Psoas muscle (tissue), 8 donors: Measurements from ENCODE around the gene ERBB2. TPM values are rescaled to one million over a fixed set of nuclear protein-coding genes. Genes with fewer than 3 reads are reported as not detected.

Experiments
- ATAC-seq, 4 donors: fragments of 200-7000 bp; cut with Tn5 transposase; one replicate each; pipeline ENCODE4 v1.9.1; 2020; ENCODE audit warnings: moderate library complexity in 3 of 4, mild to moderate bottlenecking in 2 of 4
- DNase-seq, 2 donors: peaks; one replicate each; pipeline ENCODE4 v3.0.0-alpha.2; 2020
- H3K27ac ChIP-seq: fragments of 200-600 bp; one replicate; pipeline ENCODE4 v1.8.0; 2022
- H3K27me3 ChIP-seq, 3 donors: fragments of 200-600 bp in 1 of 3; one replicate each; pipeline versions ENCODE4 v1.6.1 to v1.8.0; 2013 to 2022; ENCODE audit warnings: low read length in 2 of 3, mild to moderate bottlenecking in 2 of 3, moderate library complexity in 1 of 3; ENCODE audit not compliant: insufficient read depth in 3 of 3
- H3K36me3 ChIP-seq, 2 donors: fragments of 200-600 bp in 1 of 2; one replicate each; pipeline versions ENCODE4 v1.6.1 to v1.8.0; 2013 to 2022; ENCODE audit warnings: low read depth in 1 of 2, mild to moderate bottlenecking in 1 of 2, moderate library complexity in 1 of 2; ENCODE audit not compliant: insufficient read depth in 1 of 2
- H3K4me1 ChIP-seq: fragments of 200-600 bp; one replicate; pipeline ENCODE4 v1.8.0; 2022
- H3K4me3 ChIP-seq: fragments of 200-600 bp; one replicate; pipeline ENCODE4 v1.8.0; 2022; ENCODE audit warnings: mild to moderate bottlenecking
- H3K9me3 ChIP-seq: fragments of 200-600 bp; one replicate; pipeline ENCODE4 v1.8.0; 2022
- WGBS, 3 donors: extraction: QIAGEN DNeasy Blood & Tissue Kit; methylation state at CpG; one replicate each; pipeline versions ENCODE4 v1.1.6 to v1.1.7; 2013; 5-methylcytosine and 5-hydroxymethylcytosine counted together
- intact Hi-C, 2 donors: fragments of 100-400 bp; cut with DNase I; formaldehyde crosslinking; loops; one replicate each; pipeline versions ENCODE4 v1.11.0 to v1.14.2; 2022
- polyA plus RNA-seq, 3 donors: library from polyadenylated mRNA; stranded (reverse); fragments of 200-250 nt; gene quantifications; one replicate each; pipeline ENCODE4 v1.2.3, GENCODE V29; 2013
- total RNA-seq, 4 donors: library from RNA; stranded (reverse); fragmentation: NEBNext Ultra II Directional in 2 of 4; extraction: Animal tissue kit (Norgen Biotek cat#: 25700) in 2 of 4; gene quantifications; one replicate each; pipeline versions ENCODE4 v1.2.1 to v1.2.4, GENCODE V29; 2021 to 2023
- TF ChIP-seq, protein P1 (sequence below): fragments of 200-600 bp; IDR thresholded peaks from one replicate; pipeline ENCODE4 v1.8.0; 2022; ENCODE audit warnings: antibody characterized with exemption
- donor health status: healthy with polysubstance abuse.
- donor health status: DM: no; HTN: no; CAD: no; lungs with moderate emphysema.
- donor health status: Bipolar disorder and iron deficiency.
- donor health status: healthy.
- donor health status: DM: yes; HTN: yes; CAD: no.
- donor health status: DM: no; HTN: no; CAD: no.
- donor health status: DM: no; HTN: no; CAD: no.
- donor health status: DM: yes; HTN: yes; CAD: no.

Gene ERBB2
- total and polyA plus RNA-seq, 7 donors: 4.0 to 24.9 (median 20.4) TPM

DNA sequence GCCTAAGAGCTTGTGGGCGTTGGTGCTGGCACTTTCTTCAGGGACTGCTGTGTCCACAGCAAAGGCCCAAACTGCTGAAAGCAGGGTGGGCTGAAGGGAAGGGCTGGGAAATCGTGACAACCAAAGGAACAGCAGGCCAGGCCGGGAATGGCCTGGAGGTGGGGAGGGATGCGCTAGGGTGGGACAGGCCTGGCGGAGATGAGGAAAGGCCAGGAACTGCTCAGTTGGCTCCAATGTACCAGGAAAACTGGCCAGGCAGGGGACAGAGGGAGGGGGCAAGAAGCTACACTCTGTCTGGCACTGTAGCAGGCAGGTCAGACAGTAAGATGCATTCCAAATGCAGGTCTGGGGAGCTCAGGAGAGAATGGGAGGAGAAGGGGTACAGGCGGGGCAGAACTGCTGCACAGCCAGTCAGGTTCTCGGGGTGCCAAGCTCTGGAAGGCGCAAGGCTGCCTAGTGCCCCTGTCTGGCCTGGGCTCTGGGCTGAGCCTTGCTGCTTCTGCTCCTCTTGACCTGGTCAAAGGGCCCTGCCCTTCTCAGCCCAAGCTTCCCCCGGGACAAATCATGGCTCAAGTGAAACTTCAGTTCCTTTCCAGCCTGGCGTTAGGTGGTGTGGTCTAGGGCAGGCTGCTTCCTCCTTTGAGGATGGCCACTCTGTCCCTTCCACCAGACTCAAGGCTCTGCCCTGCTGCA, 24.3 kb upstream of the ERBB2 start:
- Histone ChIP-seq H3K36me3 (no peaks in the 10 kb centered on the region), H3K27ac (peak overlapping the region; percentile 89), H3K9me3 (no peaks in the 10 kb centered on the region), H3K27me3 (no peaks in the 10 kb centered on the region), H3K4me3 (no peak overlapping the region), H3K4me1 (peaks cover 72% of the 10 kb centered on the region)
- WGBS, 3 donors: 67 to 80% (median 67%) methylated on average over 10 of the region's 10 CpGs
- intact Hi-C loops: loop anchor here in 1 of 2 donors (5.0 kb wide), 1 partner anchor 57 kb away; the partner anchor contains the start of gene MIEN1
- peak in 1 of 2 donors; percentile 51 for DNase-seq
- ATAC-seq: no peak
- TF ChIP-seq, protein P1, sequence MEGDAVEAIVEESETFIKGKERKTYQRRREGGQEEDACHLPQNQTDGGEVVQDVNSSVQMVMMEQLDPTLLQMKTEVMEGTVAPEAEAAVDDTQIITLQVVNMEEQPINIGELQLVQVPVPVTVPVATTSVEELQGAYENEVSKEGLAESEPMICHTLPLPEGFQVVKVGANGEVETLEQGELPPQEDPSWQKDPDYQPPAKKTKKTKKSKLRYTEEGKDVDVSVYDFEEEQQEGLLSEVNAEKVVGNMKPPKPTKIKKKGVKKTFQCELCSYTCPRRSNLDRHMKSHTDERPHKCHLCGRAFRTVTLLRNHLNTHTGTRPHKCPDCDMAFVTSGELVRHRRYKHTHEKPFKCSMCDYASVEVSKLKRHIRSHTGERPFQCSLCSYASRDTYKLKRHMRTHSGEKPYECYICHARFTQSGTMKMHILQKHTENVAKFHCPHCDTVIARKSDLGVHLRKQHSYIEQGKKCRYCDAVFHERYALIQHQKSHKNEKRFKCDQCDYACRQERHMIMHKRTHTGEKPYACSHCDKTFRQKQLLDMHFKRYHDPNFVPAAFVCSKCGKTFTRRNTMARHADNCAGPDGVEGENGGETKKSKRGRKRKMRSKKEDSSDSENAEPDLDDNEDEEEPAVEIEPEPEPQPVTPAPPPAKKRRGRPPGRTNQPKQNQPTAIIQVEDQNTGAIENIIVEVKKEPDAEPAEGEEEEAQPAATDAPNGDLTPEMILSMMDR: no peak

DNA sequence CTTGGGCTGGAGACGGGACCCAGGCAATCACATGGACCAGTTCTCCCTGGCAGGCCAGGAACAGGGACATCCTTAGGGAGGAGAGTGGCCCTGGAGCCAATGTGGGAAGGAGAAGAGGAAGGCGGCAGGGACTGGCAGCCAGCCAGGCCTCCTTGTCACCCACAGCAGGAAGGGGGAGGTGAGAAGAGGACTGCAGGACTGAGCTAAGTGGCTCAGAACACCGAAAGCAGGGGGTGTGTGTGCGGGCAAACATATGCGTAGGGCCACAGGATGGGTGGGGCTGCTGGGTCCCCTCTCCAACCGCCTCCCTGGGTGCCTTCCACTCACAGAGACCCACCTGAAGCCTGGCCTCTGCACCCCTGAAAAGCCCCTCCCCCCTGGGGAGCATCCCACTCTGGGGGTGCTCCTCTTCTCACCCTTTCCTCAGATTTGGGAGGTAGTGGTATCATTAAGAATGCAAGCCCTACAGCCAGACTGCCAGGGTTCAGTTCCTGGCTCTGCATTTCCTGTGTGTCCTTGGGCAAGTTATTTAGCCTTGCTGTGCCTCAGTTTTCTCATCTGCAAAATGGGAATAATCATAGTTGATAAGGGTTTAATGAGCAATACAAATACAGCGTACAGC, 23.6 kb upstream of the ERBB2 start:
- peak in 2 of 4 donors; percentile 25 to 42 for ATAC-seq
- H3K9me3 ChIP-seq: no peaks in the 10 kb centered on the region
- H3K4me1 ChIP-seq: peaks cover 64% of the 10 kb centered on the region
- H3K4me3 ChIP-seq: no peak overlapping the region
- intact Hi-C loops: loop anchor here in 1 of 2 donors (5.0 kb wide), 1 partner anchor 56 kb away; the partner anchor contains the start of gene MIEN1
- H3K27ac ChIP-seq: peak overlapping the region; percentile 89
- no peaks in the 10 kb centered on the region for H3K27me3 ChIP-seq
- 36 to 48% (median 38%) methylated on average over 5 to 7 of the region's 7 CpGs for WGBS, 3 donors
- TF ChIP-seq, protein P1: no peak
- DNase-seq: peak in 1 of 2 donors; percentile 86
- H3K36me3 ChIP-seq: peaks cover 2 to 4% of the 10 kb centered on the region in 2 donors

DNA sequence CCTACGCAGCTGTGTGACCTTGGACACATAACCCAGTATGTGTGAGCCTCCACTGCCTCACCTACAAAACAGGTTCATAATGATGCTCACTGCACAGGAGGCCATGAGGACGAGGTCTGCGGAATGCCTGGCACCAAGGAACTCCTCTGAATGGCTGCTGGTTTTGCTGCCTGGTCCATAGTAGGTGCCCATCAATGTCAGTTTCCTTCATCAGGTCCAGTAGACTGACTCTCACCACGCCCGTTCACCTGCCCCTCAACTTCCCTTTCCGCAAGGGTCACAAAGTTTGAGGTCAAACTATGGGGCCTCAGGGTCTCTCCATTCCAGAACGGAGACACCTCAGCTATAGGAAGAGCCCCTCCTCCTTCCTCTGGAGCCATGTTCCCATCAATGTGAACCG, 22.8 kb upstream of the ERBB2 start:
- Histone ChIP-seq H3K9me3 (no peaks in the 10 kb centered on the region), H3K4me3 (peak overlapping the region; percentile 34), H3K27ac (peak overlapping the region; percentile 89), H3K27me3 (no peaks in the 10 kb centered on the region), H3K4me1 (peaks cover 60% of the 10 kb centered on the region), H3K36me3 (peaks cover 2 to 4% of the 10 kb centered on the region in 2 donors)
- intact Hi-C loops: loop anchor here in 1 of 2 donors (5.0 kb wide), 1 partner anchor 55 kb away; the partner anchor contains the start of gene MIEN1
- DNase-seq: peak in 1 of 2 donors; percentile 23
- TF ChIP-seq, protein P1: no peak
- no peak for ATAC-seq
- WGBS, 3 donors: 50 to 64% (median 51%) methylated on average over 8 of the region's 8 CpGs

DNA sequence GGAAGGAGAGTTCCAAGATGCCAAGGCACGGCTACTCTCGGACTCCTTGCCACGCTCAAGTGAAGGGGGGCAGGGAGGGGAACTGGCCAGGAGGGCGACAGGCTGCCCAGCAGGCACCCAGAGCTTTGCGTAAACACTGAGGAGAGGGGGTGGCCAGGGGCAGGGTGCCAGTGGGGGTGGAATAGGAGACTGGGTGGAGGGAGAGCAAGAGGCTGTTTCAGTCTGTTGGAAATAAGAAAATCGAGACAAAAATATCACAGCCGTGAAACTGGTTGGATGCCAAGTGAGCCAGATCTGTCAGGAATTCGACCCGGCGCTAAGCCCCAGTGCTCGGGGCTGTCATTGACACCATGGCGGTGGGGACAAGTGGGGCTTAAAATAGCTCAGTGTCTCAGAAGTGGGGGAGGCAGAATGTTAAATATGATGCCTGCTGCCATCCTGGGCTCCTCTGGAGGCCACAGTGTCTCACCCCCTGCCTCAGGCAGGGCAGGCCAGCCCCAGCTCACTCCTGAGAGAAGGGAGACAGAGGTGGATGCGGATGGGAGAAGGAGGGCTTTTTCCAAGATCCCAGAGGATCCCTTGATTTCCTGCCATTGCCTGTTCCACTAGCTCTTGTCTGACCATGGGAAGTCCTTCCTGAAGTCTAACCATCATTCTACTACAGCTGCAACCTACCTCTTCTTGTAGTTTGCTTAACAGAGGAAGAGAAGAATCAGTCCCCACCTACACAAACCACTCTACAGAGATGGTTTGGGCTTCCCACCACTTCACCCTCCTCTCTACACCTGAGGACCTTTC, 22.1 kb upstream of the ERBB2 start:
- intact Hi-C loops: loop anchor here in 1 of 2 donors (5.0 kb wide), 1 partner anchor 55 kb away; the partner anchor contains the start of gene MIEN1
- TF ChIP-seq, protein P1: no peak
- DNase-seq (peak; percentile 75 to 91), ATAC-seq (peak; percentile 88 to 94 (median 92))
- H3K36me3 ChIP-seq: peaks cover 2 to 4% of the 10 kb centered on the region in 2 donors
- peaks cover 60% of the 10 kb centered on the region for H3K4me1 ChIP-seq
- no peaks in the 10 kb centered on the region for H3K27me3 ChIP-seq
- H3K27ac ChIP-seq: peak overlapping the region; percentile 89
- peak overlapping the region; percentile 34 for H3K4me3 ChIP-seq
- WGBS, 3 donors: 26 to 37% (median 26%) methylated on average over 13 of the region's 13 CpGs
- no peaks in the 10 kb centered on the region for H3K9me3 ChIP-seq
